ENCODE data around the gene SLC25A1. TPM values are rescaled to one million over a fixed set of nuclear protein-coding genes. Genes with fewer than 3 reads are reported as not detected.
A peak's percentile ranks its signal among the peaks of the same experiment; 100 is the strongest.

The SLC25A1 gene
- total and polyA plus RNA-seq, 2 of the 8 experiments (the other 6 are each of a cell fraction or from before 2014, with no cell fraction given), result 110 to 148 TPM

DNA sequence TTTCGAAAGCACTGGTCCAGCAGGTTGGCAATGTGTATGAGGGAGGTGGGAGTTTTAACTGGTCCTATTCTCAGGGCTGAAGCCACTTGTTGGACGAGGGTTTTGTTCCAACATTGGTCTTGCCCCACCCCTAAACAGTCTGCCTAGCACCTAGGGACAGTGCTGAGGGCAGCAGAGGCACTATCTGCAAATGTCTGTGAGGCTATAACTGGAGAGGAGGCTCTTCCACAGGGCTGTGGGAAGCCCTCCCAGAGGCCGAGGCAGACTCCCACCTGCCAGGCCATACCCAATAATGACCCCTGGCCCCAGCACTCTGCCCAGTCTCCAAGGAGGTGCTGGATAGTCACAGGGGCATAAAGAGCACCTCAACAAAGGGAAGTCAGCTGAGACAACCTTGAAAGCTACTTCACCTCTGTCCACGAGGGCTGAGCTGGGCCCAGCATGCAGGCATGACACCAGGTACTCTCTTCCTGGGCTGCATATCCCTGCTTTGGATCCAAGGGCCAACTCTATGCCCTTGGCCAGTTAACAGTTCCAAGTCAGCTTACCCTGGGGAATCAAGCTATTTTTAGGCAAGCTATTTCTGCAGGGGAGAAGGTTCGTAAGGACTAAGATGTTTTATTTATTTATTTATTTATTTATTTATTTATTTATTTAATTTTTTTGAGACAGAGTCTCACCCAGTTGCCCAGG, 40.2 kb upstream of the SLC25A1 start:
- Histone ChIP-seq H2BK12ac (ENCODE audit: low read depth, low read length) (peak overlapping the region; percentile 96), H3K9me3 (ENCODE audit: insufficient read depth in 2 of 2, low read depth in 1 of 2, low read length in 1 of 2) (no peaks in the 10 kb centered on the region), H3K79me2 (ENCODE audit: control insufficient read depth in 1 of 2, insufficient read depth in 2 of 2, low read length in 2 of 2) (no peaks in the 10 kb centered on the region), H2AK5ac (ENCODE audit: low read depth, low read length) (0 out of 2 replicates have a peak overlapping the region, but pooled peaks have one; percentile 46), H3K23ac (ENCODE audit: insufficient read length) (no peak overlapping the region), H3K4me3 (ENCODE audit: extremely low read depth in 1 of 4, insufficient read depth in 2 of 4, low read depth in 3 of 4, low read length in 4 of 4) (no peak overlapping the region), H3K4me2 (ENCODE audit: insufficient read depth in 1 of 2, low read depth in 2 of 2, low read length in 2 of 2) (no peak overlapping the region), H3K4me1 (replicated peaks in 1 of 4; ENCODE audit: control insufficient read depth in 3 of 4, insufficient read depth in 4 of 4, low read length in 3 of 4) (peaks cover 5 to 17% (median 13%) of the 10 kb centered on the region in 4 experiments; a peak in 6 of 7 replicates), H3K79me1 (ENCODE audit: low read depth, low read length) (no peaks in the 10 kb centered on the region), H3K27ac (ENCODE audit: low read depth, low read length) (no peak overlapping the region), H2BK5ac (ENCODE audit: low read depth, low read length) (peak overlapping the region; percentile 45; the same call in 1 of the 2 replicates), H2BK20ac (ENCODE audit: low read length) (peak overlapping the region; percentile 77; the same call in 1 of the 2 replicates), H4K91ac (replicated peaks; ENCODE audit: insufficient read length, low read length) (peak overlapping the region; percentile 47), H3K36me3 (ENCODE audit: control insufficient read depth in 2 of 4, insufficient read depth in 4 of 4, low read length in 3 of 4) (peaks cover 0 to 21% (median 17%) of the 10 kb centered on the region in 4 experiments; a peak in 6 of 8 replicates), H2BK120ac (replicated peaks; ENCODE audit: low read depth, low read length) (no peak overlapping the region), H3K27me3 (replicated peaks in 1 of 4; ENCODE audit: control insufficient read depth in 3 of 4, extremely low read depth in 1 of 4, insufficient read depth in 3 of 4, low read length in 3 of 4) (no peaks in the 10 kb centered on the region), H3K56ac (replicated peaks; ENCODE audit: insufficient read length, low read depth, low read length) (no peak overlapping the region), H4K20me1 (replicated peaks in 1 of 2; ENCODE audit: control insufficient read depth in 1 of 2, insufficient read depth in 2 of 2, low read length in 2 of 2) (no peaks in the 10 kb centered on the region), H3K4ac (replicated peaks; ENCODE audit: insufficient read length, low read depth, low read length) (peak overlapping the region; percentile 46), H3K23me2 (ENCODE audit: low read depth, low read length) (no peaks in the 10 kb centered on the region), H2AFZ (ENCODE audit: low read length) (no peak overlapping the region), H3K14ac (ENCODE audit: insufficient read length) (no peak overlapping the region), H3K9ac (replicated peaks in 1 of 4; ENCODE audit: extremely low read depth in 1 of 4, low read depth in 3 of 4, low read length in 3 of 4) (no peak overlapping the region), H3K18ac (ENCODE audit: extremely low read depth, low read length) (peak overlapping the region; percentile 40; the same call in 1 of the 2 replicates), H2BK15ac (ENCODE audit: low read length) (peak overlapping the region; percentile 95; the same call in 1 of the 2 replicates), H4K5ac (ENCODE audit: insufficient read length, low read depth, low read length) (no peak overlapping the region), H4K8ac (ENCODE audit: extremely low read depth, insufficient read depth, low read length) (no peak overlapping the region)
- CTCF ChIA-PET (ENCODE audit: partially characterized antibody), result interaction anchor here (0.8 to 1.6 kb wide), 3 partner anchors 9 to 23 kb away, joined by 3 read pairs; no protein-coding TSS in a partner anchor
- FAIRE-seq, result no peak
- POLR2A ChIA-PET (ENCODE audit: partially characterized antibody), result interaction anchor here (1.0 to 1.1 kb wide), 2 partner anchors 15 to 52 kb away, joined by 3 read pairs; no protein-coding TSS in a partner anchor
- WGBS, 2 experiments (ENCODE audit: extremely low coverage in 1 of 2, insufficient coverage in 1 of 2, insufficient read length in 1 of 2, insufficient replicate concordance in 2 of 2, low coverage in 1 of 2, low lambda C conversion rate in 2 of 2, missing lambda C conversion rate in 1 of 2), result 72% methylated on average over 5 of the region's 5 CpGs; no CpG with 5 or more reads in 1 of the 2 experiments
- DNase-seq (ENCODE audit: low read depth in 1 of 2, low spot score in 2 of 2), result no peak
- TF ChIP-seq SP1 (IDR thresholded peaks at IDR 0.05; ENCODE audit: low read depth, low read length), result no peak
- TF ChIP-seq TAF7 (optimal IDR thresholded peaks at IDR 0.05; ENCODE audit: borderline replicate concordance, low read depth, low read length), result no peak
- no peak for TF ChIP-seq RBBP5 (IDR thresholded peaks at IDR 0.05; ENCODE audit: borderline replicate concordance, low read depth, low read length)
- no peak for TF ChIP-seq GABPA (IDR thresholded peaks at IDR 0.05; ENCODE audit: borderline replicate concordance, insufficient read depth, low read length)
- TF ChIP-seq HDAC6 (IDR thresholded peaks at IDR 0.05; ENCODE audit: low read depth, low read length), result no peak
- TF ChIP-seq EP300 (IDR thresholded peaks at IDR 0.05; ENCODE audit: borderline replicate concordance in 1 of 2, low read depth in 2 of 2, low read length in 2 of 2), result no peak
- TF ChIP-seq FOSL1 (IDR thresholded peaks at IDR 0.05; ENCODE audit: insufficient read depth, low read depth, low read length), result no peak
- no peak for TF ChIP-seq USF2 (IDR thresholded peaks at IDR 0.05; ENCODE audit: low read length)
- TF ChIP-seq BCL11A (IDR thresholded peaks at IDR 0.05; ENCODE audit: low read depth in 2 of 2, low read length in 2 of 2), result no peak

Measured in H1 (cell line).